ENCODE results near the gene EIF4G3. TPM values are rescaled to one million over a fixed set of nuclear protein-coding genes. Genes with fewer than 3 reads are reported as not detected.

Gene EIF4G3
- total and polyA plus RNA-seq, 9 of the 15 experiments (the other 6 are each of a cell fraction or from before 2014, with no cell fraction given), result 6.7 to 40.5 (median 32.1) TPM

DNA sequence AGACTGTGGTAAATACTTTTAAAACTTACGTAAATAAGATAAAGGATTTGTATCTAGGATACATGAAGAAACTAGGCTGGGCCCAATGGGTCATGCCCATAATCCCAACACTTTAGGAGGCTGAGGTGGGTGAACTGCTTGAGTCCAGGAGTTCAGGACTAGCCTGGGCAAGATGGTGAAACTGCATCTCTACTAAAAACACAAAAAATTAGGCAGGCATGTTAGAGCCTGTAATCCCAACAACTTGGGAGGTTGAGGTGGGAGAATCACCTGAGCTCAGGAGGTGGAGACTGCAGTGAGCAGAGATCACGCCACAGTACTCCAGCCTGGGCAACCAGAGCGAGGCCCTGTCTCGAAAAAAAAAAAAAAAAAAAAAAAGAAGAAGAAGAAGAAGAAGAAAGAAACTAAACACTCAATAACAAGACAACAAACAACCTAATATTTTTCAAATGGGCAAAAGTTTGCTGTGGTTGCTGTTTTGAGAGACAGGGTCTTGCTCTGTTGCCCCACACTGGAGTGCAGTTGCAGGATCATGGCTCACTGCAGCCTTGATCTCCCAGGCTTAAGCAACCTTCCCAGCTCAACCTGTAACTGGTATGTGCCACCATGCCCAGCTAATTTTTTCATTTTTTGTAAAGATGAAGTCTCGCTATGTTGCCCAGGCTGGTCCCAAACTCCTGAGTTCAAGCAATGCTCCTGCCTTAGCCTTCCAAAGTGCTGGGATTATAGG, 78.3 kb downstream of the EIF4G3 start:
- H3K36me3 ChIP-seq (ENCODE audit: control insufficient read depth, insufficient read depth, low read length), result peaks cover 3% of the 10 kb centered on the region; the same call in 2 of the 3 replicates
- BruUV-seq (replicated peaks), result no TSS peak
- ATAC-seq (no peak; the same call in 2 of the 3 replicates), FAIRE-seq (no peak), DNase-seq (ENCODE audit: extremely low read depth in 1 of 4, low spot score in 3 of 4) (no peak)
- over 99% methylated on average over 5 of the region's 5 CpGs for WGBS (ENCODE audit: insufficient coverage, low coverage, missing lambda C conversion rate)
- H4K20me1 ChIP-seq (replicated peaks; ENCODE audit: control insufficient read depth, insufficient read depth, low read length), result no peaks in the 10 kb centered on the region
- H3K4me2 ChIP-seq (ENCODE audit: insufficient read depth, low read length), result no peak overlapping the region
- H2AFZ ChIP-seq (ENCODE audit: low read depth, low read length), result no peak overlapping the region
- POLR2A ChIA-PET, result no interaction called here
- H3K4me3 ChIP-seq, result no peak overlapping the region
- H3K27me3 ChIP-seq (ENCODE audit: control insufficient read depth in 2 of 2, insufficient read depth in 2 of 2, low read length in 2 of 2), result no peaks in the 10 kb centered on the region
- peaks cover 0 to 26% of the 10 kb centered on the region in 2 experiments; a peak in 2 of 5 replicates for H3K4me1 ChIP-seq (replicated peaks in 1 of 2; ENCODE audit: control insufficient read depth in 2 of 2, insufficient read depth in 2 of 2, low read length in 2 of 2)
- no peak overlapping the region for H3K9ac ChIP-seq (ENCODE audit: insufficient read depth in 1 of 2, low read depth in 2 of 2, low read length in 2 of 2)
- CTCF ChIA-PET (ENCODE audit: low intra/inter-chr PET ratio), result interaction anchor here (0.7 kb wide), 1 partner anchor 15 kb away, joined by 3 read pairs; no protein-coding TSS in a partner anchor
- no peaks in the 10 kb centered on the region for H3K9me1 ChIP-seq (ENCODE audit: control insufficient read depth, insufficient read depth, low read length)
- no peaks in the 10 kb centered on the region for H3K9me3 ChIP-seq (replicated peaks; ENCODE audit: control insufficient read depth, insufficient read depth, low read depth, low read length)
- in situ Hi-C loops (cut with MboI), result no loop called here
- intact Hi-C loops (cut with micrococcal nuclease), result no loop called here
- H3K27ac ChIP-seq (ENCODE audit: extremely low read depth, low read depth, low read length), result peak overlapping the region; percentile 25; the same call in 1 of the 3 replicates
- no peaks in the 10 kb centered on the region; the same call in 2 of the 3 replicates for H3K79me2 ChIP-seq (ENCODE audit: control insufficient read depth, insufficient read depth, low read length)
- TF ChIP-seq ZC3H8 (IDR thresholded peaks at IDR 0.05), result no peak
- no peak for TF ChIP-seq KLF13 (tag; IDR thresholded peaks at IDR 0.05; ENCODE audit: borderline replicate concordance, low read depth)
- no peak for TF ChIP-seq ZNF134 (CRISPR knock-in tag; conservative IDR thresholded peaks at IDR 0.05)
- TF ChIP-seq, protein P1, sequence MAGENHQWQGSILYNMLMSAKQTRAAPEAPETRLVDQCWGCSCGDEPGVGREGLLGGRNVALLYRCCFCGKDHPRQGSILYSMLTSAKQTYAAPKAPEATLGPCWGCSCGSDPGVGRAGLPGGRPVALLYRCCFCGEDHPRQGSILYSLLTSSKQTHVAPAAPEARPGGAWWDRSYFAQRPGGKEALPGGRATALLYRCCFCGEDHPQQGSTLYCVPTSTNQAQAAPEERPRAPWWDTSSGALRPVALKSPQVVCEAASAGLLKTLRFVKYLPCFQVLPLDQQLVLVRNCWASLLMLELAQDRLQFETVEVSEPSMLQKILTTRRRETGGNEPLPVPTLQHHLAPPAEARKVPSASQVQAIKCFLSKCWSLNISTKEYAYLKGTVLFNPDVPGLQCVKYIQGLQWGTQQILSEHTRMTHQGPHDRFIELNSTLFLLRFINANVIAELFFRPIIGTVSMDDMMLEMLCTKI (IDR thresholded peaks at IDR 0.05; ENCODE audit: partially characterized antibody), result no peak
- 0 out of 2 replicates have a peak, but pooled peaks have one; percentile 5 for TF ChIP-seq ZNF316 (IDR thresholded peaks at IDR 0.05)
- TF ChIP-seq ZNF280B (CRISPR knock-in tag; IDR thresholded peaks at IDR 0.05), result no peak
- peak; percentile 43; the same call in 1 of the 2 replicates for TF ChIP-seq ZNF121 (CRISPR knock-in tag; conservative IDR thresholded peaks at IDR 0.05)
- no peak for TF ChIP-seq ESRRB (CRISPR knock-in tag; IDR thresholded peaks at IDR 0.05; ENCODE audit: borderline replicate concordance)
- TF ChIP-seq ZNF561 (CRISPR knock-in tag; conservative IDR thresholded peaks at IDR 0.05), result no peak
- TF ChIP-seq ZBTB26 (CRISPR knock-in tag; IDR thresholded peaks at IDR 0.05), result no peak
- no peak for TF ChIP-seq ILF3 (IDR thresholded peaks at IDR 0.05; ENCODE audit: borderline replicate concordance)
- TF ChIP-seq, protein P2, sequence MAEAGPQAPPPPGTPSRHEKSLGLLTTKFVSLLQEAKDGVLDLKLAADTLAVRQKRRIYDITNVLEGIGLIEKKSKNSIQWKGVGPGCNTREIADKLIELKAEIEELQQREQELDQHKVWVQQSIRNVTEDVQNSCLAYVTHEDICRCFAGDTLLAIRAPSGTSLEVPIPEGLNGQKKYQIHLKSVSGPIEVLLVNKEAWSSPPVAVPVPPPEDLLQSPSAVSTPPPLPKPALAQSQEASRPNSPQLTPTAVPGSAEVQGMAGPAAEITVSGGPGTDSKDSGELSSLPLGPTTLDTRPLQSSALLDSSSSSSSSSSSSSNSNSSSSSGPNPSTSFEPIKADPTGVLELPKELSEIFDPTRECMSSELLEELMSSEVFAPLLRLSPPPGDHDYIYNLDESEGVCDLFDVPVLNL (CRISPR knock-in tag; IDR thresholded peaks at IDR 0.05; ENCODE audit: low read depth), result no peak
- no peak for TF ChIP-seq ZNF79 (CRISPR knock-in tag; IDR thresholded peaks at IDR 0.05; ENCODE audit: low read depth)
- TF ChIP-seq DACH1 (IDR thresholded peaks at IDR 0.05; ENCODE audit: partially characterized antibody), result no peak
- no peak for TF ChIP-seq SMAD3 (CRISPR knock-in tag; conservative IDR thresholded peaks at IDR 0.05)
- no peak for TF ChIP-seq TFAM (CRISPR knock-in tag; conservative IDR thresholded peaks at IDR 0.05)

All from K562 (cell line).